HL-60 (cell line): ENCODE measurements around the gene MAST2.
"Not testable (repeated sequence)": the region's sequence is repeated elsewhere in the genome, so short reads cannot be mapped to it uniquely, and the experiment has no call there.

ENCODE experiments used
- DNase-seq, 2 experiments: peaks; one replicate each; pipeline ENCODE4 v3.0.0-alpha.2; 2010 to 2020; ENCODE audit warnings: low read depth in 1 of 2, low spot score in 1 of 2
- H3K27ac ChIP-seq: fragments of 250-450 bp; sonication (Bioruptor Pico); replicated peaks from 2 replicates; pipeline ENCODE4 v1.5.1; 2020; ENCODE audit warnings: mild to moderate bottlenecking, moderate library complexity
- H3K27me3 ChIP-seq: fragments of 250-450 bp; sonication (Bioruptor Pico); 2 replicates; pipeline ENCODE4 v1.5.1; 2021; ENCODE audit warnings: mild to moderate bottlenecking, moderate library complexity; ENCODE audit not compliant: insufficient read depth, poor library complexity, severe bottlenecking
- H3K4me3 ChIP-seq: replicated peaks from 2 replicates; pipeline ENCODE4 v1.5.1; 2011; ENCODE audit warnings: mild to moderate bottlenecking, control low read depth, low read length; ENCODE audit not compliant: insufficient read depth
- GABPA ChIP-seq: IDR thresholded peaks from 2 replicates; pipeline ENCODE4 v1.6.1; 2012; ENCODE audit warnings: low read depth
- POLR2AphosphoS5 ChIP-seq: IDR thresholded peaks from 2 replicates; pipeline ENCODE4 v1.6.1; 2012; ENCODE audit warnings: low read depth
- SPI1 ChIP-seq: IDR thresholded peaks from 2 replicates; pipeline ENCODE4 v1.6.1; 2012; ENCODE audit warnings: low read depth, mild to moderate bottlenecking, borderline replicate concordance
- TF ChIP-seq, protein P1 (sequence below): IDR thresholded peaks from one replicate; pipeline ENCODE4 v1.5.1; 2011; ENCODE audit warnings: low read length, control low read depth, inconsistent platforms; ENCODE audit not compliant: insufficient read depth
- TF ChIP-seq, protein P2 (sequence below): IDR thresholded peaks from 2 replicates; pipeline ENCODE4 v1.6.1; 2012; ENCODE audit warnings: low read depth; ENCODE audit not compliant: insufficient replicate concordance

The MAST2 gene

DNA sequence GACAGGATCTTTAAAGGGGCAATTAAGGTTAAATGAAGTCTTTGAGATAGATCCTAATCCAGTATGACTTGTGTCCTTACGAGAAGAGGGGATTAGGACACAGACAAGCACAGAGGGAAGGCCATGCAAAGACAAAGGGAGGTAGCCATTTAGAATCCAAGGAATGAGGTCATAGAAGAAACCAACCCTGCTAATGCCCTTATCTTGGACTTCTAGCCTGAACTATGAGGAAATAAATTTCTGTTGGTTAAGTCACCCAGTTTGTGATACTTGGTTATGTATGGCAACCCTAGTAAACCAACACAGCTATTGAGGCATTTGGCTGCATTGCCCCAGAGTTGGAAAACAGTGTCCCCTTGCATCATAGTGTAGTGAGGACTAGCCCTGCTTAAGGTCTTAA, 121.3 kb downstream of the MAST2 start:
- no peak overlapping the region for H3K4me3 ChIP-seq
- TF ChIP-seq, protein P1, sequence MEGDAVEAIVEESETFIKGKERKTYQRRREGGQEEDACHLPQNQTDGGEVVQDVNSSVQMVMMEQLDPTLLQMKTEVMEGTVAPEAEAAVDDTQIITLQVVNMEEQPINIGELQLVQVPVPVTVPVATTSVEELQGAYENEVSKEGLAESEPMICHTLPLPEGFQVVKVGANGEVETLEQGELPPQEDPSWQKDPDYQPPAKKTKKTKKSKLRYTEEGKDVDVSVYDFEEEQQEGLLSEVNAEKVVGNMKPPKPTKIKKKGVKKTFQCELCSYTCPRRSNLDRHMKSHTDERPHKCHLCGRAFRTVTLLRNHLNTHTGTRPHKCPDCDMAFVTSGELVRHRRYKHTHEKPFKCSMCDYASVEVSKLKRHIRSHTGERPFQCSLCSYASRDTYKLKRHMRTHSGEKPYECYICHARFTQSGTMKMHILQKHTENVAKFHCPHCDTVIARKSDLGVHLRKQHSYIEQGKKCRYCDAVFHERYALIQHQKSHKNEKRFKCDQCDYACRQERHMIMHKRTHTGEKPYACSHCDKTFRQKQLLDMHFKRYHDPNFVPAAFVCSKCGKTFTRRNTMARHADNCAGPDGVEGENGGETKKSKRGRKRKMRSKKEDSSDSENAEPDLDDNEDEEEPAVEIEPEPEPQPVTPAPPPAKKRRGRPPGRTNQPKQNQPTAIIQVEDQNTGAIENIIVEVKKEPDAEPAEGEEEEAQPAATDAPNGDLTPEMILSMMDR: no peak
- no peak for TF ChIP-seq POLR2AphosphoS5
- no peak for TF ChIP-seq GABPA
- H3K27me3 ChIP-seq: no peaks in the 10 kb centered on the region
- H3K27ac ChIP-seq: no peak overlapping the region
- DNase-seq: no peak

DNA sequence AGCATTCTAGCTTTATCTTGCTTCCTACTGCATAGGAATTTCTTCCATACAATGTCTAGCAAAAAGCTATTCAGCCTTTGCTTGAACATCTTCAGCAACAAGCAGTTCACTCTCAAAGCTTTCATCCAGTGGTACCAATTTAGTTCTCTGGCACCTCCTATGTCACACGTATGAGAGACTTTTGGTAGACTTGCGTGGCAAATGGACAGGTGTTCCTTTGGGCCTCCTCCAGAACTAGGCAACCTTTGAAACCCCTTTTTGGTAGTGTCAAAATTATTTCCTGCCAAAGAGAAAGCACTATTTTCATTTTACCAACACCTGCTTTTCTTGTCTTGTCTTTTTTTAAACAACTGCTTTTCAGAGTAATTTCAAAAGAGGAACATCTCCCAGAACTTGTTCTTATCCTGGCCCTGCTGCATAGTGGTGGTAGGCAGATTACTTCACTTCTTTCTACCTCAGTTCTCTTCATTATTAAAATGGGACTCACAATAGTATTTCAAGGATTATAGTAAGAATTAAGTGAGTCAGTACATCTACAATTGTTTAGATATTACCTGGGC, 122.4 kb downstream of the MAST2 start:
- no peak for DNase-seq
- Histone ChIP-seq H3K27ac (no peak overlapping the region), H3K27me3 (no peaks in the 10 kb centered on the region), H3K4me3 (no peak overlapping the region)
- TF ChIP-seq GABPA (no peak), SPI1 (no peak), POLR2AphosphoS5 (no peak)
- TF ChIP-seq, protein P1: no peak
- TF ChIP-seq, protein P2, sequence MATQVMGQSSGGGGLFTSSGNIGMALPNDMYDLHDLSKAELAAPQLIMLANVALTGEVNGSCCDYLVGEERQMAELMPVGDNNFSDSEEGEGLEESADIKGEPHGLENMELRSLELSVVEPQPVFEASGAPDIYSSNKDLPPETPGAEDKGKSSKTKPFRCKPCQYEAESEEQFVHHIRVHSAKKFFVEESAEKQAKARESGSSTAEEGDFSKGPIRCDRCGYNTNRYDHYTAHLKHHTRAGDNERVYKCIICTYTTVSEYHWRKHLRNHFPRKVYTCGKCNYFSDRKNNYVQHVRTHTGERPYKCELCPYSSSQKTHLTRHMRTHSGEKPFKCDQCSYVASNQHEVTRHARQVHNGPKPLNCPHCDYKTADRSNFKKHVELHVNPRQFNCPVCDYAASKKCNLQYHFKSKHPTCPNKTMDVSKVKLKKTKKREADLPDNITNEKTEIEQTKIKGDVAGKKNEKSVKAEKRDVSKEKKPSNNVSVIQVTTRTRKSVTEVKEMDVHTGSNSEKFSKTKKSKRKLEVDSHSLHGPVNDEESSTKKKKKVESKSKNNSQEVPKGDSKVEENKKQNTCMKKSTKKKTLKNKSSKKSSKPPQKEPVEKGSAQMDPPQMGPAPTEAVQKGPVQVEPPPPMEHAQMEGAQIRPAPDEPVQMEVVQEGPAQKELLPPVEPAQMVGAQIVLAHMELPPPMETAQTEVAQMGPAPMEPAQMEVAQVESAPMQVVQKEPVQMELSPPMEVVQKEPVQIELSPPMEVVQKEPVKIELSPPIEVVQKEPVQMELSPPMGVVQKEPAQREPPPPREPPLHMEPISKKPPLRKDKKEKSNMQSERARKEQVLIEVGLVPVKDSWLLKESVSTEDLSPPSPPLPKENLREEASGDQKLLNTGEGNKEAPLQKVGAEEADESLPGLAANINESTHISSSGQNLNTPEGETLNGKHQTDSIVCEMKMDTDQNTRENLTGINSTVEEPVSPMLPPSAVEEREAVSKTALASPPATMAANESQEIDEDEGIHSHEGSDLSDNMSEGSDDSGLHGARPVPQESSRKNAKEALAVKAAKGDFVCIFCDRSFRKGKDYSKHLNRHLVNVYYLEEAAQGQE: no peak

DNA sequence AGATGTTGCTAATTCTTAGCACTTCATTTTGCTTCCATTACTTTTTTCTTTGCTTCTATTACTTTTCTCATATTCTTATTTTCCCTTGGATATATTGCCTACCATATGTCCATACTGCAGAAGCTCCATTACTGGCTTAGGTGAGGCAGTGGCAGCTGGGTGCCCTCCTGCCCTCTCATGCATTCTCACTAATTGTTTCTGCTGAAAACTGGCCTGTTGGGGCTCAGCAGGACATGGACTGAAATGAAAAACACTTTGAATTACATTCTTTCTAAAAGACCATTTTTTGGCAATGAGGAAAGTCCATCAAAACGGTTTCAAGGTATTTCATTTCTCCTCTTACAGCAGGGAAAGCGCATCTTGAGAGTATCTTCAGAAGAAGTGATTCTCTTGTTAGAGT, 122.9 kb downstream of the MAST2 start:
- DNase-seq: no peak
- no peak overlapping the region for H3K27ac ChIP-seq
- no peaks in the 10 kb centered on the region for H3K27me3 ChIP-seq
- TF ChIP-seq POLR2AphosphoS5 (no peak), GABPA (no peak), SPI1 (no peak)
- TF ChIP-seq, protein P2: no peak
- TF ChIP-seq, protein P1: no peak
- H3K4me3 ChIP-seq: no peak overlapping the region

DNA sequence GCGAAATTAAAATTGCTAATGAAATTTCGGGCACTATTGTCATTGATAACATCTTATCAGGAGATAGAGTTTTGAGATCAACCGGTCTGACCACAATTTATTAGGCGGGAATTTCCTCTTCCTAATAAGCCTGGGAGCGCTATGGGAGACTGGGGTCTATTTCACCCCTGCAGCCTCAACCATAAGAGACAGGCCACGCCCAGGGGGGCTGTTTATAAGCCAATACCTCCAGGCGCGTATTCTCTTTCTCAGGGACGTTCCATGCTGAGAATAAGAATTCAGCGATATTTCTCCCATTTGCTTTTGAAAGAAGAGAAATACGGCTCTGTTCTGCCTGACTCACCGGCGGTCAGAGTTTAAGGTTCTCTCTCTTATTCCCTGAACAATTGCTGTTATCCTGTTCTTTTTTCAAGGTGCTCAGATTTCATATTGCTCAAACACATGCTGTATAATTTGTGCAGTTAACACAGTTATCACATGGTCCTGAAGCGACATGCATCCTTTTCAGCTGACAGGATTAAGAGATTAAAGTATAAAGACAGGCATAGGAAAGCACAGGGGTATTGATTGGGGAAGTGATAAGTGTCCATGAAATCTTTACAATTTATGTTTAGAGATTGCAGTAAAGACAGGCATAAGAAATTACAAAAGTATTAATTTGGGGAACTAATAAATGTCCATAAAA, 124.0 kb downstream of the MAST2 start:
- H3K4me3 ChIP-seq, H3K27me3 ChIP-seq, DNase-seq, H3K27ac ChIP-seq: not testable (repeated sequence)
